ENCODE measurements around the gene HSPBAP1. TPM values are rescaled to one million over a fixed set of nuclear protein-coding genes. Genes with fewer than 3 reads are reported as not detected.

Gene HSPBAP1
- total and polyA plus RNA-seq, 2 of the 13 experiments (the other 11 are each of a cell fraction or from before 2014, with no cell fraction given): 4.2 to 5.1 TPM

GRCh38 chr3:122793568-122794416, at the start of gene HSPBAP1 (continued):
- peak; percentile 62; the same call in 1 of the 2 replicates for TF ChIP-seq FOXC1 (CRISPR knock-in tag; IDR thresholded peaks at IDR 0.05; ENCODE audit: borderline replicate concordance)
- peak; percentile 96 for TF ChIP-seq SIX4 (CRISPR knock-in tag; IDR thresholded peaks at IDR 0.05)
- TF ChIP-seq, protein P1, sequence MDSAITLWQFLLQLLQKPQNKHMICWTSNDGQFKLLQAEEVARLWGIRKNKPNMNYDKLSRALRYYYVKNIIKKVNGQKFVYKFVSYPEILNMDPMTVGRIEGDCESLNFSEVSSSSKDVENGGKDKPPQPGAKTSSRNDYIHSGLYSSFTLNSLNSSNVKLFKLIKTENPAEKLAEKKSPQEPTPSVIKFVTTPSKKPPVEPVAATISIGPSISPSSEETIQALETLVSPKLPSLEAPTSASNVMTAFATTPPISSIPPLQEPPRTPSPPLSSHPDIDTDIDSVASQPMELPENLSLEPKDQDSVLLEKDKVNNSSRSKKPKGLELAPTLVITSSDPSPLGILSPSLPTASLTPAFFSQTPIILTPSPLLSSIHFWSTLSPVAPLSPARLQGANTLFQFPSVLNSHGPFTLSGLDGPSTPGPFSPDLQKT (CRISPR knock-in tag; IDR thresholded peaks at IDR 0.05; ENCODE audit: borderline replicate concordance): no peak
- no peak for TF ChIP-seq JARID2 (CRISPR knock-in tag; IDR thresholded peaks at IDR 0.05; ENCODE audit: insufficient replicate concordance)
- TF ChIP-seq KLF11 (CRISPR knock-in tag; IDR thresholded peaks at IDR 0.05): peak; percentile 71; the same call in 1 of the 2 replicates
- no peak for TF ChIP-seq HOXA9 (CRISPR knock-in tag; IDR thresholded peaks at IDR 0.05; ENCODE audit: borderline replicate concordance)
- TF ChIP-seq PPARG (CRISPR knock-in tag; conservative IDR thresholded peaks at IDR 0.05): no peak; the same call in 1 of the 2 replicates
- no peak; the same call in 1 of the 2 replicates for TF ChIP-seq KDM3A (CRISPR knock-in tag; IDR thresholded peaks at IDR 0.05; ENCODE audit: low read depth)
- TF ChIP-seq SAP130 (CRISPR knock-in tag; IDR thresholded peaks at IDR 0.05; ENCODE audit: low read depth): peak; percentile 93
- no peak for TF ChIP-seq ZBTB38 (CRISPR knock-in tag; IDR thresholded peaks at IDR 0.05)
- TF ChIP-seq, protein P2, sequence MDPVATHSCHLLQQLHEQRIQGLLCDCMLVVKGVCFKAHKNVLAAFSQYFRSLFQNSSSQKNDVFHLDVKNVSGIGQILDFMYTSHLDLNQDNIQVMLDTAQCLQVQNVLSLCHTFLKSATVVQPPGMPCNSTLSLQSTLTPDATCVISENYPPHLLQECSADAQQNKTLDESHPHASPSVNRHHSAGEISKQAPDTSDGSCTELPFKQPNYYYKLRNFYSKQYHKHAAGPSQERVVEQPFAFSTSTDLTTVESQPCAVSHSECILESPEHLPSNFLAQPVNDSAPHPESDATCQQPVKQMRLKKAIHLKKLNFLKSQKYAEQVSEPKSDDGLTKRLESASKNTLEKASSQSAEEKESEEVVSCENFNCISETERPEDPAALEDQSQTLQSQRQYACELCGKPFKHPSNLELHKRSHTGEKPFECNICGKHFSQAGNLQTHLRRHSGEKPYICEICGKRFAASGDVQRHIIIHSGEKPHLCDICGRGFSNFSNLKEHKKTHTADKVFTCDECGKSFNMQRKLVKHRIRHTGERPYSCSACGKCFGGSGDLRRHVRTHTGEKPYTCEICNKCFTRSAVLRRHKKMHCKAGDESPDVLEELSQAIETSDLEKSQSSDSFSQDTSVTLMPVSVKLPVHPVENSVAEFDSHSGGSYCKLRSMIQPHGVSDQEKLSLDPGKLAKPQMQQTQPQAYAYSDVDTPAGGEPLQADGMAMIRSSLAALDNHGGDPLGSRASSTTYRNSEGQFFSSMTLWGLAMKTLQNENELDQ (CRISPR knock-in tag; IDR thresholded peaks at IDR 0.05; ENCODE audit: borderline replicate concordance): no peak
- TF ChIP-seq DBP (CRISPR knock-in tag; IDR thresholded peaks at IDR 0.05; ENCODE audit: not compliant biosample characterization): no peak
- peak; percentile 13; the same call in 1 of the 2 replicates for TF ChIP-seq KDM4B (CRISPR knock-in tag; IDR thresholded peaks at IDR 0.05)
- peak; percentile 49; the same call in 1 of the 2 replicates for TF ChIP-seq KMT2A (CRISPR knock-in tag; IDR thresholded peaks at IDR 0.05)
- TF ChIP-seq ZNF160 (CRISPR knock-in tag; IDR thresholded peaks at IDR 0.05): no peak
- TF ChIP-seq CCDC6 (CRISPR knock-in tag; IDR thresholded peaks at IDR 0.05): no peak; the same call in 1 of the 2 replicates
- TF ChIP-seq ZMYM2 (CRISPR knock-in tag; IDR thresholded peaks at IDR 0.05): no peak
- no peak; the same call in 1 of the 2 replicates for TF ChIP-seq ZBTB20 (CRISPR knock-in tag; IDR thresholded peaks at IDR 0.05; ENCODE audit: borderline replicate concordance, low read depth)
- no peak for TF ChIP-seq THAP8 (CRISPR knock-in tag; IDR thresholded peaks at IDR 0.05; ENCODE audit: borderline replicate concordance)
- no peak for TF ChIP-seq ZNF839 (CRISPR knock-in tag; IDR thresholded peaks at IDR 0.05; ENCODE audit: borderline replicate concordance)
- TF ChIP-seq ZNF678 (CRISPR knock-in tag; IDR thresholded peaks at IDR 0.05): no peak
- peak; percentile 44; the same call in 1 of the 2 replicates for TF ChIP-seq DZIP1 (CRISPR knock-in tag; IDR thresholded peaks at IDR 0.05)

Data from HepG2 (cell line).